HL-60 (cell line): ENCODE measurements around the gene TAMM41.

Source experiments
- GABPA ChIP-seq: IDR thresholded peaks from 2 replicates; pipeline ENCODE4 v1.6.1; 2012; ENCODE audit warnings: low read depth
- POLR2AphosphoS5 ChIP-seq: IDR thresholded peaks from 2 replicates; pipeline ENCODE4 v1.6.1; 2012; ENCODE audit warnings: low read depth
- REST ChIP-seq: IDR thresholded peaks from 2 replicates; pipeline ENCODE4 v1.6.1; 2012; ENCODE audit warnings: low read depth; ENCODE audit not compliant: insufficient replicate concordance
- SPI1 ChIP-seq: IDR thresholded peaks from 2 replicates; pipeline ENCODE4 v1.6.1; 2012; ENCODE audit warnings: low read depth, mild to moderate bottlenecking, borderline replicate concordance
- TF ChIP-seq, protein P1 (sequence below): IDR thresholded peaks from one replicate; pipeline ENCODE4 v1.5.1; 2011; ENCODE audit warnings: low read length, control low read depth, inconsistent platforms; ENCODE audit not compliant: insufficient read depth

DNA sequence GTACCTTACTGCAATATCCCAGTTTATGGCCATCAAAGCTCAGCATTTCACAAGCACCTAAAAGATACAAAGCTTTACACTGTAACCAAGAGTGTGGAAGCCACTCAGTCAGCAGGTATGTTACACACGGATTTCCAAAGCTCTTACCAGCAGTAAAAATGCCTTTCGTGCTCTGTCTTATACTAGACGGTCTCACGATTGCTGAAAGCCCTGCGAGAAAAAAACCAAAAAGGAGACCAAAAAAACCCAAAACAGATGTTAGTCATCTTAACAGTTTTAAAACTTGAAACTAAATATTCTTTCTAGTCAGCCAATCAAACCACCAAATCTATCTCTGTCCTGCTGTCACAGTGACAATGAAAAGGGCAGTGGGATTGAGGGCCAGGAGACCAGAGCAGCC lies 39.0 kb downstream of the TAMM41 start:
- TF ChIP-seq, protein P1, sequence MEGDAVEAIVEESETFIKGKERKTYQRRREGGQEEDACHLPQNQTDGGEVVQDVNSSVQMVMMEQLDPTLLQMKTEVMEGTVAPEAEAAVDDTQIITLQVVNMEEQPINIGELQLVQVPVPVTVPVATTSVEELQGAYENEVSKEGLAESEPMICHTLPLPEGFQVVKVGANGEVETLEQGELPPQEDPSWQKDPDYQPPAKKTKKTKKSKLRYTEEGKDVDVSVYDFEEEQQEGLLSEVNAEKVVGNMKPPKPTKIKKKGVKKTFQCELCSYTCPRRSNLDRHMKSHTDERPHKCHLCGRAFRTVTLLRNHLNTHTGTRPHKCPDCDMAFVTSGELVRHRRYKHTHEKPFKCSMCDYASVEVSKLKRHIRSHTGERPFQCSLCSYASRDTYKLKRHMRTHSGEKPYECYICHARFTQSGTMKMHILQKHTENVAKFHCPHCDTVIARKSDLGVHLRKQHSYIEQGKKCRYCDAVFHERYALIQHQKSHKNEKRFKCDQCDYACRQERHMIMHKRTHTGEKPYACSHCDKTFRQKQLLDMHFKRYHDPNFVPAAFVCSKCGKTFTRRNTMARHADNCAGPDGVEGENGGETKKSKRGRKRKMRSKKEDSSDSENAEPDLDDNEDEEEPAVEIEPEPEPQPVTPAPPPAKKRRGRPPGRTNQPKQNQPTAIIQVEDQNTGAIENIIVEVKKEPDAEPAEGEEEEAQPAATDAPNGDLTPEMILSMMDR: no peak
- TF ChIP-seq POLR2AphosphoS5 (no peak), REST (no peak), GABPA (no peak), SPI1 (no peak)
